Heart left ventricle (tissue), 13 donors: Measurements from ENCODE around the gene ATP2B2.

ENCODE experiments used
- POLR2A ChIP-seq, 2 donors: fragments of 450-650 bp; IDR thresholded peaks; one replicate each; pipeline ENCODE4 v1.6.1; 2017; ENCODE audit warnings: antibody characterized with exemption in 2 of 2, mild to moderate bottlenecking in 2 of 2, moderate library complexity in 2 of 2
- TF ChIP-seq, protein P1 (sequence below), 12 donors: fragments of 200-600 bp; sonication (generic) in 4 of 12; IDR thresholded peaks; one replicate each; pipeline versions ENCODE4 v1.5.0 to v1.8.0; 2018 to 2022; ENCODE audit warnings: antibody characterized with exemption in 12 of 12, mild to moderate bottlenecking in 5 of 12
- donor health status: ischemic (EF 13 %, LVEDD 7.1; RV severe dilation, severe dysfunction).
- donor health status: DM: no; HTN: yes; CAD: no.
- donor health status: DM: no; HTN: no; CAD: no.
- donor health status: ischemic (EF 25% LVEDD 6.9; RV normal size, moderate dysfunction).
- donor health status: ischemic (EF 25% LVEDD 5.7; RV mildly dilated, moderate dysfunction).
- donor health status: ischemic (EF 35%, LVEDD 5.7; RV mildly dilated, moderate dysfunction).
- donor health status: nonischemic (EF 11% LVEDD 7.7; RV severe dilation, severe dysfunction).
- donor health status: DM: yes; HTN: yes; CAD: no.
- donor health status: PGD.
- donor health status: ischemic (EF 29% LVEDD 5.4; RV normal size, mild dysfunction).
- donor health status: nonischemic (EF 23%, LVEDD 6.1; RV moderate dilation, normal function).

GRCh38 chr3:10497439-10497838, 7.9 kb downstream of the ATP2B2 start:
- TF ChIP-seq, protein P1, sequence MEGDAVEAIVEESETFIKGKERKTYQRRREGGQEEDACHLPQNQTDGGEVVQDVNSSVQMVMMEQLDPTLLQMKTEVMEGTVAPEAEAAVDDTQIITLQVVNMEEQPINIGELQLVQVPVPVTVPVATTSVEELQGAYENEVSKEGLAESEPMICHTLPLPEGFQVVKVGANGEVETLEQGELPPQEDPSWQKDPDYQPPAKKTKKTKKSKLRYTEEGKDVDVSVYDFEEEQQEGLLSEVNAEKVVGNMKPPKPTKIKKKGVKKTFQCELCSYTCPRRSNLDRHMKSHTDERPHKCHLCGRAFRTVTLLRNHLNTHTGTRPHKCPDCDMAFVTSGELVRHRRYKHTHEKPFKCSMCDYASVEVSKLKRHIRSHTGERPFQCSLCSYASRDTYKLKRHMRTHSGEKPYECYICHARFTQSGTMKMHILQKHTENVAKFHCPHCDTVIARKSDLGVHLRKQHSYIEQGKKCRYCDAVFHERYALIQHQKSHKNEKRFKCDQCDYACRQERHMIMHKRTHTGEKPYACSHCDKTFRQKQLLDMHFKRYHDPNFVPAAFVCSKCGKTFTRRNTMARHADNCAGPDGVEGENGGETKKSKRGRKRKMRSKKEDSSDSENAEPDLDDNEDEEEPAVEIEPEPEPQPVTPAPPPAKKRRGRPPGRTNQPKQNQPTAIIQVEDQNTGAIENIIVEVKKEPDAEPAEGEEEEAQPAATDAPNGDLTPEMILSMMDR (IDR thresholded peaks at IDR 0.05), result no peak
- TF ChIP-seq POLR2A (IDR thresholded peaks at IDR 0.05), result no peak
